GM12874 (cell line): ENCODE results near the gene PLPPR1.

Experiments used
- CTCF ChIP-seq: IDR thresholded peaks from 2 replicates; pipeline ENCODE4 v1.5.1; 2011; ENCODE audit warnings: low read depth, mild to moderate bottlenecking, control low read depth, low read length, moderate library complexity; ENCODE audit not compliant: insufficient read depth

Gene PLPPR1

GRCh38 chr9:101362450-101362849 is 333.9 kb downstream of the PLPPR1 start:
- no peak for TF ChIP-seq CTCF

DNA sequence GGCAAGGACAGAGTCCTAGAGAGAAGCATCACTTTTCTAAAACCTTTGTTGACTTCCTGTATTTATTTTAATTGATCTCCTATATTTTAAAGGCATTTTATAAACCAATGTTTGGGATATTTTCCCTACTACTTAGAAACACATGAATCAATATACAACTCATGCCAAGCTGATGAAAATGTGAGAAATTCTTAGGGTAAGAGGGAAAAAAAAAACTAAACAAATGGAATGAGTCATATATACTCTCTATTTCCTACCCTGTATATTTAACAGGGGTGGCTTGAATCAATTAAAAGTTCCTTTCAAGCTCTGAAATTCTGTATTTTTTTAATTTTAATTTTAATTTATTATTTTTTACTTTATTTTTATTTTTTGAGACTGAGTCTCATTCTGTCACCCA is 336.7 kb downstream of the PLPPR1 start:
- TF ChIP-seq CTCF, result no peak

DNA sequence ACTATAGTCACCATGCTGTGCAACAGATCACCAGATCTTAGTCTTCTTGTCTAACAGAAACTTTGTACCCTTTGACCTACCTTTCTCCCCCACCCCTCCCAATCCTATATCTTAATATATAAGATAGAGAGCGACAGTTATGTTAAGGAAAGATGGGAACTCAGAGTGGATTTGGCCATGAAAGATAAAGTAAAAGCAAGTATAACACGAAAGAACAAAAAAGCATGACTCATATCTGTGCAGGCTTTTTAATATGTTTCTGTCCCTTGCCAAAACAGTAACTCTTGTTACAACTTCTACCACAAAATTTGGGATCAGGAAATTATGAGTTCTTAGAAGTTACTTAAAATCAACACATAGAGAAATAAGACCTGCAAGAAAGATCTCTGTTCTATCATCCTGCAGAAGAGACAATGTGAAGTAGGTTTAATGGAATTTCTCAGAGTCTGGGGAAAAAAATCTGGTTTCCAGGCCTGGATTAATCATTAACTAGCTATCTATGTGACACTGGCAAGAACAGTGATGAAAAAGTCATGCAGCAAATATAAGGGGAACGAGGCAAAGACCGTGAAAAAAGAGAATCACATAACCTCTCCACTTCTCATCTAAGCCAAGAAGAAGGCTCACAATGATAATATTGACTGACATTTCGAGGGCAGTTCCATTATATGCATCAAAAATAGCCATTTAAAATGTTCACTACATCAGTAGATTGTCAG is 337.7 kb downstream of the PLPPR1 start:
- TF ChIP-seq CTCF, result no peak

DNA sequence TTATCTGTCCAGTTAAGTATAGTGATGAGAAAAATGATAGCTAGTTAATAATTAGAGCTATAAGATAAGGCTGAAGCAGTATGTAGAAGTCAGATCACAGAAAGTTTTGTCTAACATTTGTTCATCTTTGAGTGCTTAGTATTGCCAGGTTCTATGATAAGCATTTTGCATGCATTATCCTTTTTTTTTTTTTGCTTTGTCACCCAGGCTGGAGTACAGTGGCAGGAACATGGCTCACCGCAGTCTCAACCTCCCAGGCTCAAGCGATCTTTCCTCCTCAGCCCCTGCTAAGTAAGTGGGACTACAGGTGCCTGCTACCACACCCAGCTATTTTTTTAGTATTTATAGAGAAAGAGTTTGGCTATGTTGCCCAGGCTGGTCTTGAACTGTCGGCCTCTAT is 338.8 kb downstream of the PLPPR1 start:
- TF ChIP-seq CTCF, result no peak

- TF ChIP-seq CTCF, result no peak
These were observed 340.8 kb downstream of the PLPPR1 start for GRCh38 chr9:101369286-101369685.

DNA sequence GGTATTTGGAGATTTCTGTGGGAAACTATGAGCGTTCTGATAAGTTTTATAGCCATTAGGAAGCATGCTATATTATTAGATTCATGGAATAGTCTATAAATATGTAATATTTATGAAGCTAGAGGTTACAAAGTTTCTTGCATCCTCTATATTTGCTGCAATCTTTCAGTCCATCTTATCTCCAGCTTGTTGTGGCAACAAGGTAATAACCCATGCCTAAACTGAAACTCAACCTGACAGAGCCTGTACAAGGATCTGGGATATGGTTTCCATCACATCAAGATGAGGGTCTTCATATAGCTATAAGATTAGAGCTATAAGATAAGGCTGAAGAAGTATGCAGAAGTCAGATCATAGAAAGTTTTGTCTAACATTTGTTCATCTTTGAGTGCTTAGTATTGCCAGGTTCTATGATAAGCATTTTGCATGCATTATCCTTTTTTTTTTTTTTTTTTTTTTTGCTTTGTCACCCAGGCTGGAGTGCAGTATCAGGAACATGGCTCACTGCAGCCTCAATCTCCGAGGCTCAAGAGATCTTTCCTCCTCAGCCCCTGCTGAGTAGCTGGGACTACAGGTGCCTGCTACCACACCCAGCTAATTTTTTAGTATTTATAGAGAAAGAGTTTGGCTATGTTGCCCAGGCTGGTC is 341.5 kb downstream of the PLPPR1 start:
- TF ChIP-seq CTCF, result no peak

- TF ChIP-seq CTCF, result no peak
These were observed 343.3 kb downstream of the PLPPR1 start for GRCh38 chr9:101371813-101372212.
